ENCODE data around the gene ANXA4.

DNA sequence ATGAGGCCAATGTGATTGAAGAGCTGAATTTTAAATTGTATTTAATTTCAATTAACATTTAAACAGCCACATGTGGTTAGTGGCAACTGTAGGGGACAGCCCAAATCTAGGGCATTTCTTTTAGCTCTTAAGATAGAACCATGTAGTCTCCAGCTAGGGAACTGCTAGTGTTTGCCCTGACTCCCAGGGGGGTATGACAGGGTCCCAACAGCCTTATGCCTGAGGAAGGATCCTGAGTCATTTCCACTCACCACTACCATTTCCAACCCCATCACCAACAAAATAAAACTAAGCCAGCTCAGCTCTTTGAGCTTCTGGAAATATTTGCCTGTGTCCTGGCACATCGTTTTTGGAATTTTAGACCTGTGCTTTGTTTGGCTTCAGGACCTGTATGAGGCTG lies 73.8 kb downstream of the ANXA4 start:
- no peak for TF ChIP-seq EZH2 (IDR thresholded peaks at IDR 0.05)
- TF ChIP-seq FOXP2 (optimal IDR thresholded peaks at IDR 0.05; ENCODE audit: control extremely low read depth, extremely low read length, insufficient read depth) = no peak
- no peak for TF ChIP-seq POLR2AphosphoS5 (IDR thresholded peaks at IDR 0.05; ENCODE audit: borderline replicate concordance, low read depth, low read length)

Measured in SK-N-MC (cell line).